ENCODE data around the gene ZBTB9.
A peak's percentile ranks its signal among the peaks of the same experiment; 100 is the strongest.

- TF ChIP-seq CTCF (IDR thresholded peaks at IDR 0.05), result peak in 1 of 4 experiments; percentile 15
- TF ChIP-seq POLR2A (IDR thresholded peaks at IDR 0.05), result no peak
- no peak for TF ChIP-seq POLR2AphosphoS5 (IDR thresholded peaks at IDR 0.05)
Observed at GRCh38 chr6:33414592-33415271, 39.6 kb upstream of the ZBTB9 start.

Data from gastroesophageal sphincter (tissue), 3 donors.